K562 (cell line): ENCODE results near the gene APOB. TPM values are rescaled to one million over a fixed set of nuclear protein-coding genes. Genes with fewer than 3 reads are reported as not detected.

Experiments
- ATAC-seq: fragments of 200-7000 bp; cut with Tn5 transposase; 3 replicates; pipeline ENCODE4 v1.9.1; 2020; ENCODE audit warnings: moderate library complexity
- BruUV-seq: library from RNA; stranded (reverse); fragments of 400-500 nt; replicated peaks from 2 replicates; lab custom pipeline; 2021; lab: Mats Ljungman, UMichigan
- CTCF ChIA-PET: fragments of 300-600 bp; formaldehyde crosslinking; extraction: SDS; loops from one replicate; lab custom pipeline; 2021; ENCODE audit warnings: low intra/inter-chr PET ratio; lab: Yijun Ruan, JAX
- POLR2A ChIA-PET: fragments of 300-600, 350-650 bp; sonication (Branson Sonifier 250); formaldehyde crosslinking; extraction: SDS; loops from one replicate; lab custom pipeline; 2021; ENCODE audit warnings: antibody characterized with exemption, inconsistent platforms; lab: Yijun Ruan, JAX
- DNase-seq, 4 experiments: peaks; one replicate each; pipeline versions ENCODE4 v3.0.0 to v3.0.0-alpha.2; 2011 to 2018; ENCODE audit warnings: low spot score in 3 of 4, mixed read lengths in 3 of 4; ENCODE audit errors: extremely low read depth in 1 of 4
- FAIRE-seq: peaks from 2 replicates; lab custom pipeline; 2011; peaks lifted over from hg19 to GRCh38; lab: Jason Lieb, UNC
- H2AFZ ChIP-seq: 2 replicates; pipeline ENCODE4 v1.6.0; 2011; ENCODE audit warnings: low read depth, low read length, control low read depth, inconsistent platforms
- H3K27ac ChIP-seq: fragments of 200-600 bp; 3 replicates; pipeline ENCODE4 v1.8.0; 2011; ENCODE audit warnings: low read depth, mild to moderate bottlenecking, control low read depth, inconsistent platforms, low read length, moderate library complexity, mixed read lengths; ENCODE audit errors: extremely low read depth
- H3K27me3 ChIP-seq, 2 experiments: fragments of 300-600 bp in 1 of 2; 2 replicates in 1 of 2; 3 replicates in 1 of 2; pipeline versions ENCODE4 v1.6.0 to v1.8.0; 2011; ENCODE audit warnings: inconsistent platforms in 2 of 2, low read length in 2 of 2, mild to moderate bottlenecking in 1 of 2, mixed read lengths in 1 of 2, moderate library complexity in 1 of 2; ENCODE audit not compliant: control insufficient read depth in 2 of 2, insufficient read depth in 2 of 2
- H3K36me3 ChIP-seq: fragments of 300-600 bp; 3 replicates; pipeline ENCODE4 v1.8.0; 2011; ENCODE audit warnings: mild to moderate bottlenecking, low read length, inconsistent platforms; ENCODE audit not compliant: control insufficient read depth, insufficient read depth
- H3K4me1 ChIP-seq, 2 experiments: fragments of 200-600 bp in 1 of 2; replicated peaks in 1 of 2; 2 replicates in 1 of 2; 3 replicates in 1 of 2; pipeline versions ENCODE4 v1.5.1 to v1.8.0; 2011; ENCODE audit warnings: inconsistent platforms in 2 of 2, low read length in 2 of 2, mild to moderate bottlenecking in 1 of 2, mixed read lengths in 1 of 2, moderate library complexity in 1 of 2; ENCODE audit not compliant: control insufficient read depth in 2 of 2, insufficient read depth in 2 of 2
- H3K4me2 ChIP-seq: 2 replicates; pipeline ENCODE4 v1.6.1; 2011; ENCODE audit warnings: low read length, control low read depth, inconsistent platforms, mixed read lengths; ENCODE audit not compliant: insufficient read depth
- H3K4me3 ChIP-seq: fragments of 200-600 bp; sonication (generic), shearing (Covaris generic); 2 replicates; pipeline ENCODE4 v1.5.1; 2016; ENCODE audit warnings: control low read depth, inconsistent platforms
- H3K79me2 ChIP-seq: fragments of 200-600 bp; 3 replicates; pipeline ENCODE4 v1.8.0; 2011; ENCODE audit warnings: low read length, inconsistent platforms; ENCODE audit not compliant: control insufficient read depth, insufficient read depth
- H3K9ac ChIP-seq, 2 experiments: 2 replicates each; pipeline versions ENCODE4 v1.6.0 to v1.6.1; 2011; ENCODE audit warnings: low read depth in 2 of 2, low read length in 2 of 2, control low read depth in 1 of 2, inconsistent platforms in 1 of 2, mild to moderate bottlenecking in 1 of 2, mixed read lengths in 1 of 2; ENCODE audit not compliant: insufficient read depth in 1 of 2
- H3K9me1 ChIP-seq: one replicate; pipeline ENCODE4 v1.6.0; 2011; ENCODE audit warnings: inconsistent platforms, mild to moderate bottlenecking, low read length, moderate library complexity; ENCODE audit not compliant: control insufficient read depth, insufficient read depth
- H3K9me3 ChIP-seq: replicated peaks from 2 replicates; pipeline ENCODE4 v1.5.1; 2011; ENCODE audit warnings: low read depth, low read length, inconsistent platforms; ENCODE audit not compliant: control insufficient read depth, insufficient read depth
- H4K20me1 ChIP-seq: replicated peaks from 2 replicates; pipeline ENCODE4 v1.6.1; 2011; ENCODE audit warnings: low read length, inconsistent platforms, mixed read lengths; ENCODE audit not compliant: control insufficient read depth, insufficient read depth
- ATF2 ChIP-seq: sonication (generic); formaldehyde crosslinking; IDR thresholded peaks from 2 replicates; pipeline ENCODE4 v1.8.1; 2022; ENCODE audit warnings: missing genetic modification reagents
- CBX8 ChIP-seq: fragments of 200-600 bp; sonication (generic); IDR thresholded peaks from 2 replicates; pipeline ENCODE4 v1.6.1; 2012; ENCODE audit warnings: borderline replicate concordance, mixed run types, low read depth, mild to moderate bottlenecking, moderate library complexity, mixed read lengths, low read length, control low read depth, inconsistent platforms; ENCODE audit not compliant: poor library complexity, severe bottlenecking; ENCODE audit errors: extremely low read depth
- HDAC3 ChIP-seq: fragments of 450-650 bp; IDR thresholded peaks from 2 replicates; pipeline ENCODE4 v1.6.1; 2018; ENCODE audit warnings: borderline replicate concordance, mild to moderate bottlenecking, moderate library complexity; ENCODE audit not compliant: partially characterized antibody
- RFX1 ChIP-seq: fragments of 450-650 bp; IDR thresholded peaks from 2 replicates; pipeline ENCODE4 v1.6.1; 2016; ENCODE audit warnings: mild to moderate bottlenecking, moderate library complexity
- ZNF217 ChIP-seq: sonication (generic); formaldehyde crosslinking; IDR thresholded peaks from 2 replicates; pipeline ENCODE4 v1.8.0; 2022; ENCODE audit warnings: mild to moderate bottlenecking, missing genetic modification reagents
- ZNF408 ChIP-seq: fragments of 250-450 bp; sonication (Bioruptor Pico); IDR thresholded peaks from 2 replicates; pipeline ENCODE4 v1.4.0; 2020; ENCODE audit warnings: low read depth, mild to moderate bottlenecking, moderate library complexity
- ZNF639 ChIP-seq, 2 experiments: fragments of 200-800 bp in 1 of 2; sonication (Bioruptor generic) in 1 of 2; sonication (generic) in 1 of 2; formaldehyde crosslinking in 1 of 2; IDR thresholded peaks in 1 of 2; conservative IDR thresholded peaks in 1 of 2; 2 replicates each; pipeline versions ENCODE4 v1.5.0 to v1.6.1; 2016 to 2020; ENCODE audit warnings: missing compliant biosample characterization in 1 of 2, missing genetic modification characterization in 1 of 2, missing genetic modification reagents in 1 of 2
- WGBS: fragments of 100-300 bp; shearing (Covaris generic); methylation state at CpG from one replicate; pipeline ENCODE4 v1.1.6; 2016; ENCODE audit warnings: low coverage, mixed read lengths; ENCODE audit not compliant: insufficient coverage; ENCODE audit errors: missing lambda C conversion rate; 5-methylcytosine and 5-hydroxymethylcytosine counted together
- in situ Hi-C: fragments of 300-500 bp; cut with MboI; formaldehyde crosslinking; loops from 4 replicates; pipeline ENCODE4 v1.15.0; 2018; ENCODE audit warnings: inconsistent platforms, mixed read lengths
- intact Hi-C: fragments of 100-400 bp; cut with micrococcal nuclease; formaldehyde crosslinking; loops from 2 replicates; pipeline ENCODE4 v1.14.2; 2022
- polyA plus RNA-seq, 8 experiments: library from polyadenylated mRNA; depleted of rRNA in 4 of 8; stranded (reverse) in 5 of 8; unstranded in 3 of 8; fragments of >200 nt; fragmentation: Nextera tagmentation in 2 of 8; fragmentation: Illumina TruSeq in 1 of 8; extraction: Ambion mirVana in 2 of 8; extraction: Trizol in 1 of 8; gene quantifications; 2 replicates each; pipeline versions ENCODE4 v1.2.1 to v1.2.3, GENCODE V29; 2011 to 2014; ENCODE audit warnings: inconsistent platforms in 1 of 8, missing spikeins in 1 of 8
- total RNA-seq, 7 experiments: library from RNA; depleted of rRNA in 6 of 7; stranded (reverse); fragments of >200 nt in 6 of 7; fragmentation: Illumina TruSeq in 2 of 7; extraction: Trizol in 2 of 7; gene quantifications; 2 replicates each; pipeline versions ENCODE4 v1.2.1 to v1.2.3, GENCODE V29; 2011 to 2021; ENCODE audit warnings: low replicate concordance in 1 of 7

Gene APOB
- total and polyA plus RNA-seq, 9 of the 15 experiments (the other 6 are each of a cell fraction or from before 2014, with no cell fraction given), result 0.73 TPM; not detected in 8

DNA sequence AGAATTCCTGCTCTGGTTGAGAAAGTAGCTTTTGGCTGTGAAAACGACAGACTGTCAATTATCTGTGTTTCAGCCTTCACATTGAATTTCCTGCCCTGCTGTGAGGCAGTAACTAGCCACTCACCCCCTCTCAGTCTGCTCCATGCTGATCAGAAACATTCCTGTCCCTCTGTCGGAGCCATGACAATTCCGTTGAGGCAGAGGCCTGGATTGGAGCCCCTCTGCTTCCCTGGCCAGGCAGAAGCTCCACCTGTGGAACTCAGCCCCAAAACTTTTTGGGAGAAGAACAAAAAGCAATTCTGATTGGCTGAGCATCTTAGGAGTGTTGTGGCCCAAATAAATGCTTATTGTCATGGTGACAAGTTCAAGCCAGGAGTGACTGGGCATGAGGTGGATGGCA is 60.0 kb downstream of the APOB start:
- H3K27ac ChIP-seq, result no peak overlapping the region
- H3K79me2 ChIP-seq, result no peaks in the 10 kb centered on the region
- BruUV-seq, result no TSS peak
- H4K20me1 ChIP-seq, result no peaks in the 10 kb centered on the region
- H2AFZ ChIP-seq, result no peak overlapping the region
- H3K36me3 ChIP-seq, result no peaks in the 10 kb centered on the region
- FAIRE-seq (no peak), ATAC-seq (no peak), DNase-seq (no peak)
- no peaks in the 10 kb centered on the region for H3K9me3 ChIP-seq
- no peak overlapping the region for H3K9ac ChIP-seq
- WGBS, result 0% methylated on average over 3 of the region's 3 CpGs
- H3K4me1 ChIP-seq, result no peaks in the 10 kb centered on the region
- H3K4me2 ChIP-seq, result no peak overlapping the region
- peaks cover 0 to 3% of the 10 kb centered on the region in 2 experiments; a peak in 1 of 5 replicates for H3K27me3 ChIP-seq
- no peak for TF ChIP-seq ZNF639 (CRISPR knock-in tag; conservative IDR thresholded peaks at IDR 0.05 in 1 of 2, IDR thresholded peaks at IDR 0.05 in 1 of 2)
- no peak for TF ChIP-seq ZNF217
- intact Hi-C loops (no loop called here), in situ Hi-C loops (no loop called here)
- no peaks in the 10 kb centered on the region for H3K9me1 ChIP-seq
- CTCF ChIA-PET, result no interaction called here
- H3K4me3 ChIP-seq, result no peak overlapping the region
- POLR2A ChIA-PET, result no interaction called here

- H3K4me3 ChIP-seq, result no peak overlapping the region
- ChIA-PET POLR2A (no interaction called here), CTCF (no interaction called here)
- intact Hi-C loops, result no loop called here
- no peak overlapping the region for H3K9ac ChIP-seq
- ATAC-seq (no peak), FAIRE-seq (no peak), DNase-seq (no peak)
- 1% methylated on average over 7 of the region's 7 CpGs for WGBS
- no peak overlapping the region for H2AFZ ChIP-seq
- no peak overlapping the region for H3K4me2 ChIP-seq
- in situ Hi-C loops, result no loop called here
- H3K79me2 ChIP-seq, result no peaks in the 10 kb centered on the region
- no peak overlapping the region for H3K27ac ChIP-seq
- H3K9me1 ChIP-seq, result no peaks in the 10 kb centered on the region
- H3K9me3 ChIP-seq, result no peaks in the 10 kb centered on the region
- no peaks in the 10 kb centered on the region for H3K36me3 ChIP-seq
- TF ChIP-seq CBX8 (no peak), HDAC3 (no peak), ZNF408 (CRISPR knock-in tag) (no peak), RFX1 (no peak), ATF2 (no peak)
- no TSS peak for BruUV-seq
- no peaks in the 10 kb centered on the region for H3K4me1 ChIP-seq
- no peaks in the 10 kb centered on the region for H4K20me1 ChIP-seq
- H3K27me3 ChIP-seq, result no peaks in the 10 kb centered on the region
These were observed 61.0 kb downstream of the APOB start for GRCh38 chr2:20982861-20983260.
